ENCODE results near the gene EPB41L5.
"Not testable (repeated sequence)": the region's sequence is repeated elsewhere in the genome, so short reads cannot be mapped to it uniquely, and the experiment has no call there.

EPB41L5 gene

GRCh38 chr2:120012771-120013596 is at the start of gene EPB41L5:
Gene EPB41L5, plus strand, starts transcription at chr2:120013077. Its CDS starts 6,008 bp downstream, at chr2:120019085.
- DNase-seq: peak; percentile 98

DNA sequence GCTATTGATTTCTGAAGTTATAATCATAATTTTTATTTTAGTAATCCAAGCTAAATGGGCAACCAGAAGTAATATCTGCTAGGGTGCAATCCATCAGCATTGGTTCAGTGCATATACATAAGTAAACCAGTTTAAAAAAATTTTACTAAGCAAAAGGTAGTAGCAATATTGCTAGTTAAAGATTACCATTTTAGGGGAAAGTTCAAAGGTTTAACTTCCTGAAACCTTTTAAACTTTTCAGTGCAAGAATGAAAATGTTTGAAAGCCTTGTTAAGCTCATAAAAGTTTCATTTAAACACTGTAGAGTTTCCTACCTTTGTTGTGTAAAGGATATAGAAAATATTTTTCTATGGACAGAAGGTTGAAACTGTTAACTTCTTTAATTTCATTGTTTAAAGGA is 31.0 kb upstream of the EPB41L5 start:
- DNase-seq: no peak

DNA sequence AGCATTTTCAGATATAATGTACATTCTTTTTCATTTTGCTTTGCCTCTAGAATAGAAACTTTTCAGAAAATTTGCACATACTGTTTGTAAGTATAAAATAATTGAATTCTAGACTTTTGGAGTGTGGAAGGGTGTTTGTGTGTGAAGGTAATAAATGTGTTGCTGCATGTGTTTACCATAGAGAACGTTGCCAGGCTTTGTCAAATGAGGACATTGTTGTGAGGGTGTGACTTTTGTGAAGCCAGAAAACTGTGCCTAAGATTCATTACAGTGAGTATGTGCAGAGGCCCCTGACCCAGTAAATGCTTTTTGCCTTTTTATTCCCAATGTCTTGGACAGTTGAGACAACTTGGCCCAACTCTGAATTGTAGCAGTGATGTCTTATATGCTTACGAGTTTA is 30.4 kb upstream of the EPB41L5 start:
- DNase-seq: no peak

GRCh38 chr2:119983108-119983507 is 29.8 kb upstream of the EPB41L5 start:
- DNase-seq: no peak

- no peak for DNase-seq
These were observed 16.7 kb upstream of the EPB41L5 start for GRCh38 chr2:119996148-119996547.

GRCh38 chr2:119996896-119997891 is 15.7 kb upstream of the EPB41L5 start:
- not testable (repeated sequence) for DNase-seq

DNA sequence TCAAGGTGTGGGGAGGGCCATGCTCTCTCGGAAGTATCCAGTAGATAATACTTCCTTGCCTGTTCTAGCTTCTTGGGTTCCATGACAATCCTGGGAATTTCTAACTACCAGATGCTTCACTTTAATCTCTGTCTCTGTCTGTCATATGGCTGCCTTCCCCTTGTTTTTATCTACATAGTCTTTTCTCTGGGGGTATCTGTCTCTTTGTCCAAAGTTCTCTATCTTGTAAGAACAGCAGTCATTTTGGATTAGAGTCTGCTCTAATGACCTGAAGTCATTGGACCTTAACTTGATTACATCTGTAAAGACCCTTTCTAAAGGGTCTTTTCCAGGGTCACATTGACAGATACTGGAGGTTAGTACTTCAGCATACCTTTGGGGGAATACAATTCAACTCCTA is 11.4 kb upstream of the EPB41L5 start:
- DNase-seq: no peak

DNA sequence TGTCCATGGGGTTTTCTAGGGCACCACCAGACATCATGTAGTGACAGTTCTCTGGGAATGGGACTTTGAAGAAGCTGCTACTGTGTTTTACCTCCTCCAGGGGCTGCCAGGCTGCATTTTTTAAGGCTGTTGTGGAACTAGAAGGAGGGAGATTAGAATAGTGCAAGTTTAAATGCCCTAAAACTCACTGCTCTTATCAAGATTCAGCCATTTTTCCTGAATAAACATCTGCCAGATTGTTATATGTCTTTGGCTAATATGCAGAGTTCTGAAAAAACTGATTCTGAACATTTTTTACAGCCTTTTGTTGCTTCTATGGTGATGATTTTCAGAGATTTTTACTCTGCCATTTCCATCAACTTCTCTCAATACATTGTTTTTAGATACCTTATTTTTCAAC is 8.6 kb upstream of the EPB41L5 start:
- no peak for DNase-seq

DNA sequence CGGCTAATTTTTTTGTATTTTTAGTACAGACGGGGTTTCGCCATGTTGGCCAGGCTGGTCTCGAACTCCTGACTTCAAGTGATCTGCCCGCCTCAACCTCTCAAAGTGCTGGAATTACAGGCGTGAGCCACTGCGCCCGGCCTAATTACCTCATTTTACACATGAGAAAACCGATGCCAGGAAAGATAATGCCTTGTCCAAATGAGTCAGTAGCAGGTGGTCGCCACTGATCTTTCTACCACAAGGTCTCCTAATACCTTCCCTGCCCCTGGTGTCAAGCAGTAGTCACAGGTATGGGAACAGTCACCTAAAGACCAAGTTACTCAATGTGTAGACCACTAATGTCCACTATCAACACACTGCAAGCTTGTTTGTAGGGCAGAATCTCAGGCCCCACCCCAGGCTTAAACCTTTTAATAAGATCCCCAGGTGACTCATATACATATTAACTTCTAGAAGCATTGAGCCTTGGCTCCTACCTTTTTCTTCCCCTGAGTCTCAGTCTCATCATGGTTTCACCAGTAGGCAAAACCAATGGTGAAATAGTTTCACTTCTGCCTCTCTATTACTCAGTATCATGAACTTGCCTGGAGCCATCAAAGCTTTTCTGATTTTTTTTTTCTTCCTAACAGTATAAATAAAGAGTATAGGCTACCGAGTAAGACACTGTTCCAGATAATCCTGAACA is 6.9 kb upstream of the EPB41L5 start:
- DNase-seq: no peak

DNA sequence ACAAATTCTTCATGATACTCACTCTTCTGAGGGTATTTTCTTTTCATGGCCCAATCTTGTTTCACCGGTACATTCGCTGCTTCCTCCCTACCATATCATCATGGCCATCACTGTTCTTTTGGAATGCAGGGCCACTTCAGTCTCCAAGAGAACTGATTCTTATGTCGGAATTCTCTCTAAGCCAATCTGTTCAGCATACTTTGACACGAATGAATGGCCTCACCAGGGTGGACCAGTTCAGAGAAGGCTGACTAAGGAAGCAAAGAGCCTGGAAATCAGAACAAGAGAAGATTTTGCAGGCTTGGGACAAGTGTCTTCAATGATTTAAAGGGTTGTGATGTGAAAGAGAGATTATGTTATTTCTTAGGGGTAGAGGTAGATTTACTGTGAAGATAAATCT is 5.0 kb upstream of the EPB41L5 start:
- DNase-seq: no peak

- no peak for DNase-seq
These were observed 514 bp upstream of the EPB41L5 start for GRCh38 chr2:120012363-120012762.

DNA sequence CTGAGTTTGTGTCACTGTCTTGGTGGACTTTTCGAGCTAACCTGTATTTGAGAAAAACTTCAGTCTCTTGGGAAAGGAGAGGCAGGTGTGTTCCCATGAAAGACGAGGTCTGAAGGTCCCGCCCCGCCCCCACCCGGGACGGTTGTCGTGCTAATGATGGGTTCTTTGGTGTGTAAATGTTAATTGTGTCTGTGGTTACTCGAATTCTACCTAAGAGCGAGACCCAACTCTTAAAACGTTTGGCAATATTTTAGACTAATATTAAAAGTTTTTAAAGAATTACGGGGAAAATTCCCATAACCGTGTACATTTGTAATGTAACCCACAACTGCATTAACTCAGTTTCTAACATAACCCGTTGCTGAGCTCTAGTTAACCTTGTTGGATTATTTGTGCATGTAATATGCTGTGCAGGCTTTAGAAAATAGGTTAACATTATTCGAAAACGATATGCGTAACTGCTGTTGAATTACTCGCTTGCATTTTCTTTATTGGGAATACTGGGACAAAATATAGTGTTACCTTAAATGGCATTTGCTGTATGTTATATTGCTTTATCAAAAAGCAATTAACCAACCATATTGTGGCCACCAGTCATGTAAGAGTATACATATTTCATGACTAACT is 833 bp downstream of the EPB41L5 start:
- DNase-seq: no peak

DNA sequence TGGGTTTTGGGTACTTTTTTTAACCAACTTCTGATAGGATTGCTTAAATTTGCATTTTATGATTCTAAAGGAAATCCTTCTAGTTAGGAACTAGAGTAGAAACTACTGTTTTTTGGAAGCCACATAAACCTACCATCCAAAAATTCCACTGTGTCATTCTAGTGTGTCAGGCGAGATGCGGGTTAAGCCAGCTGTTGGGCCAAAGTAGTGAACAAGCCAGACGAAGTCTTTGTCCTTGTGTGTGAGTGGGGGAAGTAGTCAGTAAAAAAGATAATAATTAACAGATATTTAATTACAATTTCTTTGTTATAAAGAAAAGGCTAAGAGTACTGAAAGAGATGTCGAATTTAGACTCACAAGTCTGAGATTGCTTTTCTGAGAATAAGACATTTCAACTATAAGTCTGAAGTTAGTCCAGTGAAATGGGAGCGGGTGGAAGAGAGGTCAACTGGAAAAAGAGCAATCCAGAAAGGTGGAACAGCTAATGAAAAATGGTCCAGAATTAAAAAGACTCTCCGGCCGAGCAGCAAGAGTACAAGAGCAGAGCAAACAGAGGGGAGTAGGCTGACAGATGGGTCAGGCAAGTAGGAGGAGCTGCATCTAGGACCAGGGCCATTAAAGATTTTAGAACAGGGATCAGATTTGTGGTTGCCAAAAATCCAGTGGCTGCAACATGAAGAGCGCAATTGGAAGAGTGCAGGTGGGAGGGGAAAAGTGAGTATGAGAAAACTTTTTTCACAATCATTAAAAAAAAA is 1.5 kb downstream of the EPB41L5 start:
- DNase-seq: peak; percentile 9

DNA sequence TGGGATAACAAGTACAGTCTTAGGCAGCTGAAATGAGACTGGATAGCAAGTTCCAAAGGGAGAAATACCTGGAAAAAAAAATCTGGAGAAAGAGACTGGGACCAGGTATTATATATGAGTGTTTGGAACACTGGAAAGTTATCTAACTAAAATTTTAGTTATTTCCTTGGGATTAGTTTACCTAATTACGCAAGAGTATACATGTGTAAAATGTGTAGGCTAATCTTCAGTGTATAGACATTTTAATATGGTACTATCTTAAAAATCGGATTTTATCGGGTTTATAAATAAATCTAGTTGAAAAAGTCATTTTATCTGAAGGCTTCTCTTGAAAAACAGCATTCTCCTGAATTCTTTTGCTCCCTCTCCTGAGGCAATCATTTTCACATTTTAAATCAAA is 3.9 kb downstream of the EPB41L5 start:
- no peak for DNase-seq

- no peak for DNase-seq
These were observed 4.3 kb downstream of the EPB41L5 start for GRCh38 chr2:120017201-120017600.

- DNase-seq: no peak
These were observed 5.7 kb downstream of the EPB41L5 start for GRCh38 chr2:120018549-120018948.

GRCh38 chr2:120020554-120020953 is 7.7 kb downstream of the EPB41L5 start:
- DNase-seq: no peak

DNA sequence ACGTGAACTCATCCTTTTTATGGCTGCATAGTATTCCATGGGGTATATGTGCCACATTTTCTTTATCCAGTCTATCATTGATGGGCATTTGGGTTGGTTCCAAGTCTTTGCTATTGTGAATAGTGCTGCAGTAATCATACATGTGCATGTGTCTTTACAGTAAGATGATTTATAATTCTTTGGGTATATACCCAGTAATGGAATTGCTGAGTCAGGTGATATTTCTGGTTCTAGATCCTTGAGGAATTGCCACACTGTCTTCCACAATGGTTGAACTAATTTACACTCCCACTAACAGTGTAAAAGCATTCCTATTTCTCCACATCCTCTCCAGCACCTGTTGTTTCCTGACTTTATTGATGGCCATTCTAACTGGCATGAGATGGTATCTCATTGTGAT is 9.6 kb downstream of the EPB41L5 start:
- not testable (repeated sequence) for DNase-seq

- no peak for DNase-seq
These were observed 14.0 kb downstream of the EPB41L5 start for GRCh38 chr2:120026890-120027289.

DNA sequence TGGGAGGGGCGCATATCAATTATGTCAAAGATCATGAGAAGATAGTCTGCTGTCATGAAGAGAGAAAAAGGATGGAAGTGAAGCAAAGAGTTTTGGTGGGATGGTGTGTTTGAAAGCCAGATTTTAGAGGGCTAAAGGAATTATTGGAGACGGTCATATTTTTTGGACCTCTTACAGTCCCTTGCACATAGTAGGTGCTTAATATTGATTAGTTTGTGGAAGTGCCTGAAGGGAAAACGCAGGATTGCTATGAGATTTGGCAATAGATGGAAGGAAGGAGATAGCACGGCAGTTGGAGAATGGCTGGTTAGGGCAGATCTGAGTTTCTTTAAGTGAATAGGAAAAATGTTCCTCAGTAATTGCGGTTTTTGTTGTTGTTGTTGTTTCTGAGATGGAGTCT is 15.9 kb downstream of the EPB41L5 start:
- no peak for DNase-seq

- no peak for DNase-seq
These were observed 17.1 kb downstream of the EPB41L5 start for GRCh38 chr2:120029672-120030640.

Data from retina (tissue), 1 donor.